ENCODE results near the gene CLINT1. TPM values are rescaled to one million over a fixed set of nuclear protein-coding genes. Genes with fewer than 3 reads are reported as not detected.

CLINT1 gene
- total and polyA plus RNA-seq, 8 donors = 24.7 to 196 (median 78.3) TPM

- Histone ChIP-seq H3K36me3 (no peaks in the 10 kb centered on the region), H3K27me3 (no peaks in the 10 kb centered on the region), H3K9me3 (no peaks in the 10 kb centered on the region), H3K4me3 (no peak overlapping the region), H3K27ac (no peak overlapping the region), H3K4me1 (peaks cover 0 to 24% (median 17%) of the 10 kb centered on the region in 4 donors)
- intact Hi-C loops (cut with DNase I; ENCODE audit: low total_unique reads) = loop anchor here (10.0 kb wide), 1 partner anchor 82 kb away; no protein-coding TSS in a partner anchor
- TF ChIP-seq POLR2A (IDR thresholded peaks at IDR 0.05) (no peak), POLR2AphosphoS5 (IDR thresholded peaks at IDR 0.05) (no peak), CTCF (IDR thresholded peaks at IDR 0.05) (no peak), EP300 (IDR thresholded peaks at IDR 0.05) (no peak)
- WGBS, 5 donors = 78 to 90% (median 86%) methylated on average over 6 of the region's 6 CpGs
- no peak for DNase-seq
Observed at GRCh38 chr5:157862183-157862851, 3.4 kb upstream of the CLINT1 start.

- WGBS, 5 donors = 45 to 64% (median 52%) methylated on average over 8 of the region's 8 CpGs
- DNase-seq = peak in 1 of 2 donors; percentile 51
- intact Hi-C loops (cut with DNase I; ENCODE audit: low total_unique reads) = loop anchor here (10.0 kb wide), 1 partner anchor 84 kb away; no protein-coding TSS in a partner anchor
Observed at GRCh38 chr5:157860898-157861890, 2.2 kb upstream of the CLINT1 start.

GRCh38 chr5:157859227-157859575 lies 256 bp upstream of the CLINT1 start:
- Histone ChIP-seq H3K4me3 (peak overlapping the region; percentile 81 to 95 (median 88)), H3K27ac (peak overlapping the region in 4 of 5 donors; percentile 91 to 96 (median 95)), H3K9me3 (no peaks in the 10 kb centered on the region), H3K4me1 (peaks cover 7 to 55% (median 45%) of the 10 kb centered on the region in 4 donors), H3K36me3 (no peaks in the 10 kb centered on the region), H3K27me3 (no peaks in the 10 kb centered on the region)
- no peak for DNase-seq
- TF ChIP-seq EP300 (IDR thresholded peaks at IDR 0.05) (no peak), POLR2AphosphoS5 (IDR thresholded peaks at IDR 0.05) (no peak), POLR2A (IDR thresholded peaks at IDR 0.05) (no peak), CTCF (IDR thresholded peaks at IDR 0.05) (no peak)
- intact Hi-C loops (cut with DNase I; ENCODE audit: low total_unique reads) = no loop called here
- 33 to 38% (median 36%) methylated on average over 10 of the region's 10 CpGs for WGBS, 5 donors

More at GRCh38 chr5:157860898-157861890, 2.2 kb upstream of the CLINT1 start:
- peaks cover 3 to 36% (median 27%) of the 10 kb centered on the region in 4 donors for H3K4me1 ChIP-seq
- no peaks in the 10 kb centered on the region for H3K27me3 ChIP-seq
- no peak overlapping the region for H3K27ac ChIP-seq
- TF ChIP-seq CTCF (IDR thresholded peaks at IDR 0.05) (no peak), EP300 (IDR thresholded peaks at IDR 0.05) (no peak), POLR2AphosphoS5 (IDR thresholded peaks at IDR 0.05) (no peak), POLR2A (IDR thresholded peaks at IDR 0.05) (no peak)
- no peaks in the 10 kb centered on the region for H3K36me3 ChIP-seq
- no peaks in the 10 kb centered on the region for H3K9me3 ChIP-seq
- no peak overlapping the region for H3K4me3 ChIP-seq

- WGBS, 5 donors = 0 to 3% (median 1%) methylated on average over 5 of the region's 5 CpGs
- peak overlapping the region; percentile 91 to 97 (median 95) for H3K27ac ChIP-seq
- peak overlapping the region; percentile 81 to 95 (median 88) for H3K4me3 ChIP-seq
- peaks cover 7 to 68% (median 49%) of the 10 kb centered on the region in 4 donors for H3K4me1 ChIP-seq
- TF ChIP-seq POLR2A (IDR thresholded peaks at IDR 0.05) (no peak), EP300 (IDR thresholded peaks at IDR 0.05) (no peak), CTCF (IDR thresholded peaks at IDR 0.05) (no peak), POLR2AphosphoS5 (IDR thresholded peaks at IDR 0.05) (no peak)
- H3K36me3 ChIP-seq = no peaks in the 10 kb centered on the region
- no peaks in the 10 kb centered on the region for H3K27me3 ChIP-seq
- DNase-seq = peak in 1 of 2 donors; percentile 20
- intact Hi-C loops (cut with DNase I; ENCODE audit: low total_unique reads) = no loop called here
- no peaks in the 10 kb centered on the region for H3K9me3 ChIP-seq
Observed at GRCh38 chr5:157857816-157858526, 974 bp downstream of the CLINT1 start.

Measured in stomach (tissue), 9 donors.